Parathyroid adenoma (tissue), 2 donors: ENCODE data around the gene AGXT.

ENCODE experiments used
- H2AFZ ChIP-seq: fragments of 300-600 bp; sonication (generic); one replicate; pipeline ENCODE4 v1.7.0; 2017; ENCODE audit warnings: antibody characterized with exemption, mild to moderate bottlenecking
- H3K27ac ChIP-seq: fragments of 300-600 bp; sonication (generic); one replicate; pipeline ENCODE4 v1.7.0; 2017
- H3K27me3 ChIP-seq: fragments of 300-600 bp; sonication (generic); one replicate; pipeline ENCODE4 v1.7.0; 2017; ENCODE audit warnings: low read length; ENCODE audit not compliant: control insufficient read depth, insufficient read depth
- H3K36me3 ChIP-seq: fragments of 300-600 bp; sonication (generic); one replicate; pipeline ENCODE4 v1.7.0; 2017; ENCODE audit warnings: low read length; ENCODE audit not compliant: control insufficient read depth, insufficient read depth
- H3K4me1 ChIP-seq: fragments of 300-600 bp; sonication (generic); one replicate; pipeline ENCODE4 v1.7.0; 2017; ENCODE audit warnings: control low read depth
- H3K4me2 ChIP-seq: fragments of 300-600 bp; sonication (generic); one replicate; pipeline ENCODE4 v1.7.0; 2017; ENCODE audit warnings: low read length
- H3K4me3 ChIP-seq: fragments of 300-600 bp; sonication (generic); one replicate; pipeline ENCODE4 v1.7.0; 2017; ENCODE audit warnings: low read depth, low read length
- H3K79me2 ChIP-seq: fragments of 300-600 bp; sonication (generic); one replicate; pipeline ENCODE4 v1.7.0; 2017; ENCODE audit warnings: control low read depth
- H3K9ac ChIP-seq: fragments of 300-600 bp; sonication (generic); one replicate; pipeline ENCODE4 v1.7.0; 2017; ENCODE audit warnings: mild to moderate bottlenecking
- H3K9me3 ChIP-seq: fragments of 300-600 bp; sonication (generic); one replicate; pipeline ENCODE4 v1.7.0; 2017; ENCODE audit warnings: low read length; ENCODE audit not compliant: control insufficient read depth
- TF ChIP-seq, protein P1 (sequence below): fragments of 300-600 bp; sonication (generic); IDR thresholded peaks from one replicate; pipeline ENCODE4 v1.7.0; 2017; ENCODE audit warnings: antibody characterized with exemption, mild to moderate bottlenecking
- donor health status: primary hyperparathyroidism.

AGXT gene

DNA sequence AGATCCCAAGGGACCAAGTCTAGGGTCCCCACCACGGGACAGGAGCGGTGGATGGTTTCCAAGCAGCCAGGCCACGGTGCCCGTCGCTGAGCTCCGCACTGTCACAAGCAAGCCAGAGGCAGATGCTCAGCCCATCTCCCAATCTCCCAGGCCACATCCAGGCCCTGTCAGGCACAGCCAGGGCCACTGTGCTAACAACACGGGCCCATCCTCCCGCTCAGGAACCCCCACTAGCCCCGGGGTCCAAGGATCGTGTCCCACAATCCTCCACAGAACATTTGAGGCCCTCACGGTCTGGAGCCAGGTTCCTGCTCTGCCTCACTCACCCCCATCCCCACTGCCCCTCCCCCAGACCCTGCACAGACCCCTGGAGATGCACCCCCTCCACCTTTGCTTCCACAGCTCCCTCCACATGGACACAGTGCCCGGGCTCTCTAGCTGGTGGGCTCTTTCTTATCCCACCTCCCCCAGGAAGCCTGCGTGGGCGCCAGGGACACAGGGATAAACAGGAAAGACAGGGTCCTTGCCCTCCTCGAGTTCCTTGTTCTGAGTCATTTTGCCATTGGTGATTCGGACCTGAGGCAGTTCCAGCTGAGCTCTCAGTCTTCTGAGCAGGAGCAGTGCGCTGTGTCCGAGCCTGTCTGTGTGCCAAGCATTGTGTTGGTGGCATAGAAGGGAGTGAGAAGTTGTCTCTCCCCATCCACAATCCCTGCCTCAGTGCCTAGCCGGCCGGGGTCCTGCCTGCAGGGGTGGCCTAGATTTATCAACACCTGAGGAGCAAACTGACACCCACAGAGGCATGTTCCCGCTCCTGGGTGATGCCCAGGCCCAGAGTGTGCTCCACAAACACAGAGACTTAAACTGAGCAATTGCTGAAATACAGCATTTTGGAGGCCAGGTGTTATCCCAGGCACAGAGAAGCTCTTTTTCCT lies 44.5 kb downstream of the AGXT start:
- no peak overlapping the region for H3K9ac ChIP-seq
- H3K36me3 ChIP-seq = no peaks in the 10 kb centered on the region
- peaks cover 4% of the 10 kb centered on the region for H3K27me3 ChIP-seq
- no peak overlapping the region for H2AFZ ChIP-seq
- H3K4me2 ChIP-seq = no peak overlapping the region
- H3K4me1 ChIP-seq = peaks cover 9% of the 10 kb centered on the region
- no peak overlapping the region for H3K27ac ChIP-seq
- no peaks in the 10 kb centered on the region for H3K9me3 ChIP-seq
- H3K4me3 ChIP-seq = no peak overlapping the region
- H3K79me2 ChIP-seq = no peaks in the 10 kb centered on the region
- TF ChIP-seq, protein P1, sequence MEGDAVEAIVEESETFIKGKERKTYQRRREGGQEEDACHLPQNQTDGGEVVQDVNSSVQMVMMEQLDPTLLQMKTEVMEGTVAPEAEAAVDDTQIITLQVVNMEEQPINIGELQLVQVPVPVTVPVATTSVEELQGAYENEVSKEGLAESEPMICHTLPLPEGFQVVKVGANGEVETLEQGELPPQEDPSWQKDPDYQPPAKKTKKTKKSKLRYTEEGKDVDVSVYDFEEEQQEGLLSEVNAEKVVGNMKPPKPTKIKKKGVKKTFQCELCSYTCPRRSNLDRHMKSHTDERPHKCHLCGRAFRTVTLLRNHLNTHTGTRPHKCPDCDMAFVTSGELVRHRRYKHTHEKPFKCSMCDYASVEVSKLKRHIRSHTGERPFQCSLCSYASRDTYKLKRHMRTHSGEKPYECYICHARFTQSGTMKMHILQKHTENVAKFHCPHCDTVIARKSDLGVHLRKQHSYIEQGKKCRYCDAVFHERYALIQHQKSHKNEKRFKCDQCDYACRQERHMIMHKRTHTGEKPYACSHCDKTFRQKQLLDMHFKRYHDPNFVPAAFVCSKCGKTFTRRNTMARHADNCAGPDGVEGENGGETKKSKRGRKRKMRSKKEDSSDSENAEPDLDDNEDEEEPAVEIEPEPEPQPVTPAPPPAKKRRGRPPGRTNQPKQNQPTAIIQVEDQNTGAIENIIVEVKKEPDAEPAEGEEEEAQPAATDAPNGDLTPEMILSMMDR = no peak

DNA sequence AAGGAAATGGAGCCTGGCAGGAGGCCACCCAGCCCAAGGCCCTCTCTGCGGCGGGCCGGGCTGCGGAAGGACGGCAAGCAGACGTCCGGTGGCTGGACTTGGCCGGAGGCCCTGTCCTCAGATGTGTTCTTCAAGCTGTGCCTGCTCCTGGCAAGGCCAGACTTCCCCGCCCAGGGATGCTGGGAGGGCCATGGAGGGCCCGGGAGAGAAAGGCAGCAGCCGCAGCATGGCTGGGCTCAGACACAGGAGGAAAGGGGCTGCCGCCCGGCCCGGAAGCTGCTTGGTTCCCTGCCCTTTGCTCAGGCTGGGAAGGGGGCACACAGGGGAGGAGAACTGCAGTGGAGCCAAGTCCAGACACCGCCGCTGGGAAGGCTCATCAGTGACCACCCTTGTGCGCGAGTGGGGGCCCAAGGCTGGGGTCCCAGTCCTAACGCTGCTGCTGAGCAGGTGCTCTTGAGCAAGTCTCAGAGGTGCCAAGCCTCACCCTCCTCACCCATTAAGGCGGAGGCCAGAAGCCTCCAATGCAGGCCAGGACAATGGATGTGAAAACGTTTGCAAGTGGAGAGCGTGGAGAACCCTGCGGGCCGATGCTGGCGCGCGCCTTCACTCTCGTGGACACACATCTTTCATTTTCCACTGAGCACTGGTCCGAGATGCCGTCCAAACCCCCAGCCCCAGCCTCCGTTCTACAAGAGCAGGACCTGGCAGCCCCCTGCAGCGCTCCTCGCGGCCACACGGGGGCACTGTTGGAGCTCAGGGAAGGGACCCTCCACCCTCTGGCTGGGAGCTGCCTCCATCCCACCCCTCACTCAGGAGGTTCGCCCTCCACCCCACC lies 45.4 kb downstream of the AGXT start:
- H3K36me3 ChIP-seq = no peaks in the 10 kb centered on the region
- H3K27ac ChIP-seq = no peak overlapping the region
- TF ChIP-seq, protein P1 = peak; percentile 86
- peaks cover 9% of the 10 kb centered on the region for H3K4me1 ChIP-seq
- H3K4me2 ChIP-seq = no peak overlapping the region
- H3K79me2 ChIP-seq = no peaks in the 10 kb centered on the region
- no peaks in the 10 kb centered on the region for H3K9me3 ChIP-seq
- H3K9ac ChIP-seq = no peak overlapping the region
- no peak overlapping the region for H2AFZ ChIP-seq
- H3K27me3 ChIP-seq = peaks cover 4% of the 10 kb centered on the region
- no peak overlapping the region for H3K4me3 ChIP-seq

DNA sequence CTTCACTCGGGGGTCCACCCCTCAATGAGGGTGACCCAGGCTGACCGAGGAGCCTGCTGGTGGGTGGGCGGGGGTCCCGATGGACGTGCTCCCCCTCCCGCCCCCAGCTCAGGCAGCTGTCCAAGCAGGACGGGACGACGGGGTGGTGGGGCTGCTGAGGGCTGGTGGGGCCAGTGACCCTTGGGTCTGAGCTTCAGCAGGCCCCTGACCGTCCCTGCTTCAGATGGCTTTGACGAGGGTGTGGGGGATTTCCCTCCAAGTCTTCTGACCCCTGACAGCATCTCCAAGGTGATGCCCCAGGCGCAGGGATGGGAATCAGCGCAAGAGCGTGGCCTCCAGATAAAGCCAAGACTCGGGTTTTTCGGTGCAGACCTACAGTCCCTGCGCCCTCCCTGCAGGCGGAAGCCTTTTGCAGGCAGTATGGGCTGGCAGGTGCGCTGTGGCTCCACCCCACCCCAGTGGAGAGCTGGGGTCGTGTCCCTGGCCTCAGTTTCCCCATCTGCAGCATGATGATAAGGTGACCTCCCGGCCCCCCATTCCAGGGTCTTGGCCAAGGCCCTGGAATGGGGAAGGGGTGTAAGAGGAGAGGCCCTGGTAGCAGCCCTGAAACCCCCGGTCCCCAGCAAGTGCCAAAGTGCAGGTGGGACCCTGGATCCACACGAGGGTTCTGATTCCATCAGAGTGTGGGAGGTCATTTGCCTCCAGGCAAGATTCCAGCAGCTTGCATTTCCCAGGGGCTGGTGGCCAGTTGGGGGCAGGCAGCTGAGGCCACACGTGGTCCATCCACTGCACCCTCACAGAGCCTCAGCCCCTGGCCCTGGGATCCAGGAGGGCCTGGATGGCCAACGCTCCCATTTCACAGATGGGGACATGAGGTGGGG lies 46.3 kb downstream of the AGXT start:
- Histone ChIP-seq H3K79me2 (no peaks in the 10 kb centered on the region), H2AFZ (no peak overlapping the region), H3K9ac (no peak overlapping the region), H3K4me3 (no peak overlapping the region), H3K27ac (no peak overlapping the region), H3K4me1 (peaks cover under 1% of the 10 kb centered on the region), H3K27me3 (peaks cover 4% of the 10 kb centered on the region), H3K36me3 (no peaks in the 10 kb centered on the region), H3K9me3 (no peaks in the 10 kb centered on the region), H3K4me2 (no peak overlapping the region)
- TF ChIP-seq, protein P1 = no peak

DNA sequence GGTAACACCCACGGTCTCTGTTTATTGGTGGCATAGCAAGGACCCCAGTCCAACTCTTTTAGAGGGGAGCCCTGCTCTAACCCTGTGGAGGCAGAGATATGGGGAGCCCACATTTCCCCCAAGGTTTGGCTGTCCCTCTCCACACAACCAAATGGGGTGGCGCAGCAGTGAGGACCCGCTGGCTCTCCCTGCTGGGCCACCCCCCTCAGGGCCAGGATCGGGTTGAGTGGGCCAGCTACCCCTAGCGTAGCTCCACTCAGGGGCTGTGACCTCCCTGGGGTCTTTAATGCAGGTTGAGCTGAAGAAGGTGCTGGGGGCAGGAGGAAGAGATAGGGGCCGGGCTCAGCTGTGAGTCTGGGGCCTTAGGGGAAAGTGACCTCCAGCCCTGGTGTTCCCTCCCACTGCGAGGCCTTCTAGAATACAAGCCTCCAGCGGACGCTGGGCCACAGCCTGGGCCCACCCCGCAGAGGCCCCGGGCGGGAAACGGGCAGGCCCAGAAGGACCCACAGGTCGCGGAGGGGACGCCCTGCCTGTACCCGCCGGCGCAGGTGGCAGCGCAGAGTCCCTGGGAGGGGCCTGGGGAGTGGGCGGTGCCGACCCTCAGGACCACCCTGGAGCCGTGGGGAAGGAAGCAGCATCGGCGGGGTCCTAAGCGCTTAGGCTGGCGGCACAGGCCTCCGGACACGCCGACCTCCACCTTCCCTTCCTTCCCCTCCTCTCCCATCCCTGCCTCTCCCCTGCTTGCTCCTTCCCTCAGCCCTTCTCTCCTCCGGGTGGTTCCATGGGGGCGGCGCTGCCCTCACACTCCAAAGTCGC lies 47.1 kb downstream of the AGXT start:
- H3K27me3 ChIP-seq = peaks cover 4% of the 10 kb centered on the region
- H3K27ac ChIP-seq = no peak overlapping the region
- TF ChIP-seq, protein P1 = no peak
- H3K79me2 ChIP-seq = no peaks in the 10 kb centered on the region
- no peak overlapping the region for H3K4me2 ChIP-seq
- no peak overlapping the region for H3K9ac ChIP-seq
- H3K36me3 ChIP-seq = no peaks in the 10 kb centered on the region
- H2AFZ ChIP-seq = no peak overlapping the region
- no peaks in the 10 kb centered on the region for H3K9me3 ChIP-seq
- H3K4me1 ChIP-seq = no peaks in the 10 kb centered on the region
- H3K4me3 ChIP-seq = no peak overlapping the region
